Gastrocnemius medialis (tissue), 4 donors: ENCODE data around the gene ATP11B.

Experiments used
- CTCF ChIP-seq, 5 experiments: fragments of 450-650 bp in 3 of 5; fragments of 200-600 bp in 2 of 5; sonication (generic) in 2 of 5; IDR thresholded peaks in 4 of 5; conservative IDR thresholded peaks in 1 of 5; 1 replicate in 4 of 5; 2 replicates in 1 of 5; pipeline ENCODE4 v1.5.1; 2016 to 2019; ENCODE audit warnings: antibody characterized with exemption in 5 of 5, mild to moderate bottlenecking in 3 of 5, moderate library complexity in 3 of 5
- POLR2A ChIP-seq, 2 donors: fragments of 450-650 bp; IDR thresholded peaks; one replicate each; pipeline ENCODE4 v1.6.1; 2017; ENCODE audit warnings: antibody characterized with exemption in 2 of 2, mild to moderate bottlenecking in 2 of 2, moderate library complexity in 2 of 2

- TF ChIP-seq CTCF (IDR thresholded peaks at IDR 0.05 in 4 of 5, conservative IDR thresholded peaks at IDR 0.05 in 1 of 5) = no peak
- TF ChIP-seq POLR2A (IDR thresholded peaks at IDR 0.05) = no peak
Observed at GRCh38 chr3:182869059-182869458, 75.8 kb downstream of the ATP11B start.
